Natural killer cell treated with Interleukin-12 subunit alpha and Interleukin-12 subunit beta and Interleukin-15 and Interleukin-18, amount 100 ng/mL, for 72 hours (primary cell): ENCODE measurements around the gene MAFF. TPM values are rescaled to one million over a fixed set of nuclear protein-coding genes. Genes with fewer than 3 reads are reported as not detected.

Experiments
- ATAC-seq, 2 donors: fragments of 150-1000 bp; cut with Tn5 transposase in 1 of 2; sonication (Bioruptor Pico), chemical (Tn5 transposase) in 1 of 2; 2 replicates each; pipeline ENCODE4 v1.10.0; 2021
- DNase-seq: peaks from one replicate; pipeline ENCODE4 v3.0.0; 2022; ENCODE audit warnings: low spot score
- H3K27ac Mint-ChIP-seq, 2 donors: 1 replicate in 1 of 2; 2 replicates in 1 of 2; pipeline ENCODE4 v1.8.0; 2022; ENCODE audit warnings: mixed read lengths in 2 of 2, mild to moderate bottlenecking in 1 of 2, moderate library complexity in 1 of 2
- H3K27me3 Mint-ChIP-seq, 2 donors: 1 replicate in 1 of 2; 2 replicates in 1 of 2; pipeline ENCODE4 v1.8.0; 2022; ENCODE audit warnings: mixed read lengths in 2 of 2
- H3K36me3 Mint-ChIP-seq: one replicate; pipeline ENCODE4 v1.8.0; 2022; ENCODE audit warnings: mixed read lengths
- H3K4me1 Mint-ChIP-seq, 2 donors: 1 replicate in 1 of 2; 2 replicates in 1 of 2; pipeline ENCODE4 v1.8.0; 2022; ENCODE audit warnings: low read depth in 2 of 2, mixed read lengths in 2 of 2, mild to moderate bottlenecking in 1 of 2
- H3K4me3 Mint-ChIP-seq: one replicate; pipeline ENCODE4 v1.8.0; 2022; ENCODE audit warnings: mixed read lengths
- H3K9me3 Mint-ChIP-seq: 2 replicates; pipeline ENCODE4 v1.8.0; 2022; ENCODE audit warnings: mixed read lengths
- total RNA-seq, 2 donors: library from RNA; stranded (reverse); gene quantifications; one replicate each; pipeline ENCODE4 v1.2.3, GENCODE V29; 2022

The MAFF gene
- total RNA-seq, 2 donors from 2014 or later = 19.7 to 43.0 TPM

DNA sequence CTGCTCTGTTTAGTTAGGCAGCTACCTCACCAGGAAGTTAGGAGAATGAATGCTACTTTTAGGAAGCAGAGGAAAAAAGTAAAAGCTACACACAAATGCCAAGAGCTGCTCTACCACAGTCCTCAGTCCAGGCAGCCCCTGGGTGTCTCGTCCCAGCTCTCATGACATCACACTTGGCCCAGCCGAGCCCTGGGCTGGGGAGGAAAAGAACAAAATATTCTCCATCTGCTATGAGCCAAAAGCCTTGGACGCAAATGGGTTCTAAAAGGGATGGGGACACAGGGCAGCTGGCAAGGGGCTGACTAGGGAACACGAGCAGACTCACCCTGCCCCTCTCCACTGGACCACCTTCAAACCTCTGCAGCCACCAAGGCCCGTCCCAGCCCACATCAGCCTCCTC is 44.9 kb downstream of the MAFF start:
- no peak overlapping the region for H3K27ac Mint-ChIP-seq
- peaks cover 5 to 22% of the 10 kb centered on the region in 2 donors for H3K4me1 Mint-ChIP-seq
- no peak for ATAC-seq
- no peaks in the 10 kb centered on the region for H3K36me3 Mint-ChIP-seq
- DNase-seq = no peak
- no peak overlapping the region for H3K4me3 Mint-ChIP-seq
- H3K9me3 Mint-ChIP-seq = no peaks in the 10 kb centered on the region
- no peaks in the 10 kb centered on the region for H3K27me3 Mint-ChIP-seq

GRCh38 chr22:38247713-38248112 is 45.9 kb downstream of the MAFF start:
- H3K9me3 Mint-ChIP-seq = no peaks in the 10 kb centered on the region
- DNase-seq (no peak), ATAC-seq (no peak)
- H3K27me3 Mint-ChIP-seq = no peaks in the 10 kb centered on the region
- peaks cover 5 to 22% of the 10 kb centered on the region in 2 donors for H3K4me1 Mint-ChIP-seq
- H3K27ac Mint-ChIP-seq = no peak overlapping the region
- no peak overlapping the region for H3K4me3 Mint-ChIP-seq
- H3K36me3 Mint-ChIP-seq = no peaks in the 10 kb centered on the region

DNA sequence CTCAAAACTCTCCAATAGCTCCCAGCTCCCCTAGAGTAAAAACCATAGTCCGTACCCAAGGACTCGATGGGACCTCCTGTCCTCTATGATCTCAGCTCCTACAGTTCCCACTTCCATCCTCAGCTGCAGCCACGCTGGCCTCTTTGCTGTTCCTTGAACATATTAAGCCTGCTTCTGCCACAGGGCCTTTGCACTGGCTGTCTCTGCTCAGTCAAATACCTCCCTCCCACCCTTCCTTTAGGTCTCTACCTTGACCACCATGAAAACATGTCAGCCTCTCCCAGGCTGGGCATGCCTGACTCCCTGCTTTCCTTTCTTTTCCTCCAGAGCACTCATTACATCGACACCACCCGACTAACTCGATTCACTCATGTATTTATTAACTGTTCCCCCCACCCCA is 46.5 kb downstream of the MAFF start:
- ATAC-seq (no peak), DNase-seq (no peak)
- H3K36me3 Mint-ChIP-seq = no peaks in the 10 kb centered on the region
- H3K27ac Mint-ChIP-seq = no peak overlapping the region
- peaks cover 5 to 22% of the 10 kb centered on the region in 2 donors for H3K4me1 Mint-ChIP-seq
- H3K27me3 Mint-ChIP-seq = no peaks in the 10 kb centered on the region
- no peaks in the 10 kb centered on the region for H3K9me3 Mint-ChIP-seq
- no peak overlapping the region for H3K4me3 Mint-ChIP-seq

DNA sequence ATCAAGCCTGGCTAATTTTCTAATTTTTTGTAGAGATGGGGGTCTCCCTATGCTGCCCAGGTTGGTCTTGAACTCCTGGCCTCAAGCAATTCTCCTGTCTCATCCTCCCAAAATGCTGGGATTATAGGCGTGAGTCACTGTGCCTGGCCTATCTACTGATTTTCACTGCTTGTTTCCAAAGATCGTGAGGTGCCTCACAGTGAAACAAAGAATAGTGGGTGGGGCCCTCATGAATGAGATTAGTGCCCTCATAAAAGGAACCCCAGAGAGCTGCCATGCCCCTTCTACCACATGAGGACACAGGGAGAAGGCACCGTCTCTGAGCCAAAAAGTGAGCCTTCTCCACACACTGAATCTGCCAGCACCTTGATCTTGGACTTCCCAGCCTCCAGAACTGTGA is 47.5 kb downstream of the MAFF start:
- DNase-seq = no peak

DNA sequence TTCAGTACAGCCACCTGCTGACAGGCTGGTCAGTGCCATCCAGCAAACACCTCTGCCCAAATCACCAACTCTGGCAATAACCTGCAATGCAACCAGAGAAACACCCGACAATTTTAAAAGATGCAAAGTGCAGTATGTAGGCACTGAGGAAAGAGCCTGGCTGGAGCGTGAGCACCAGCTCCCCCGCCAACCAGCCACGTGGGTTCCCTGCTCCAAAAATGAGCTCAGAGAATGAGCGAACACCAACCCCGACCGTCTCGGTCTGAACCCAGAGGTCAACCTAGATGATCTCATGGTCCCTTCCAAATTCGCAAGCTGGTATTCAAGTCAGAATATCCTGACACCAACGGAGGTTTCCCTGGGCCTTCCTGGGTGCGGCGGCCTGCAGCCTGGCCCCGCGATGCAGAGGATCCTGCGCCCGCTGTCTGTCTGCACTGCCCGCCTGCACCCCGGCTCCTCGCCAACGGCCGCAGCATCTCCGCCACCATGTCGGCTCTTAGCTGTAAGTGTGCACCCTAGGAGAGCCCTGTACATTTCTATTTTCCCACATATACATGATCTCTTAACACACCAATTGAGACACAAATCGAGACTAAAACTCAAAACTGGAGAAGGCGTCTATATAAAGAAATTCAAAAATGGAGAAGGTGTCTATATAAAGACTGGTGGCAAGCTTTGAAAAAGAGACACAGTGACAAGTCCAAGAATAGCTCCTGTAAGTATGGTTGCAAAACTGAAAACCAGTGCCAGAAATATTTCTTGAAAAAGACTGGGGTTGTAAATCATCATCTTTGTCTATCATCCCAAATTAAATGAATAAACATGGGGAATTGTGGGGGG is 48.2 kb downstream of the MAFF start:
- Mint-ChIP-seq H3K4me1 (peaks cover 5 to 18% of the 10 kb centered on the region in 2 donors), H3K9me3 (no peaks in the 10 kb centered on the region), H3K4me3 (no peak overlapping the region), H3K27ac (no peak overlapping the region), H3K27me3 (no peaks in the 10 kb centered on the region), H3K36me3 (no peaks in the 10 kb centered on the region)
- DNase-seq (no peak), ATAC-seq (no peak)

More for the DNA sequence above, 47.5 kb downstream of the MAFF start:
- H3K4me1 Mint-ChIP-seq = peaks cover 5 to 18% of the 10 kb centered on the region in 2 donors
- no peak overlapping the region for H3K27ac Mint-ChIP-seq
- no peaks in the 10 kb centered on the region for H3K36me3 Mint-ChIP-seq
- no peak overlapping the region for H3K4me3 Mint-ChIP-seq
- no peaks in the 10 kb centered on the region for H3K27me3 Mint-ChIP-seq
- H3K9me3 Mint-ChIP-seq = no peaks in the 10 kb centered on the region
- ATAC-seq = no peak

- H3K27me3 Mint-ChIP-seq = no peaks in the 10 kb centered on the region
- no peak for DNase-seq
- H3K36me3 Mint-ChIP-seq = no peaks in the 10 kb centered on the region
- no peak overlapping the region for H3K4me3 Mint-ChIP-seq
- no peak for ATAC-seq
- no peaks in the 10 kb centered on the region for H3K9me3 Mint-ChIP-seq
- H3K4me1 Mint-ChIP-seq = peaks cover 10 to 22% of the 10 kb centered on the region in 2 donors
- H3K27ac Mint-ChIP-seq = no peak overlapping the region
Measured at GRCh38 chr22:38250643-38251340, 49.0 kb downstream of the MAFF start.

GRCh38 chr22:38251341-38251692 is 49.5 kb downstream of the MAFF start:
- Mint-ChIP-seq H3K27me3 (no peaks in the 10 kb centered on the region), H3K9me3 (no peaks in the 10 kb centered on the region), H3K27ac (no peak overlapping the region), H3K36me3 (no peaks in the 10 kb centered on the region), H3K4me1 (peaks cover 11 to 23% of the 10 kb centered on the region in 2 donors), H3K4me3 (no peak overlapping the region)
- no peak for ATAC-seq
- DNase-seq = no peak

DNA sequence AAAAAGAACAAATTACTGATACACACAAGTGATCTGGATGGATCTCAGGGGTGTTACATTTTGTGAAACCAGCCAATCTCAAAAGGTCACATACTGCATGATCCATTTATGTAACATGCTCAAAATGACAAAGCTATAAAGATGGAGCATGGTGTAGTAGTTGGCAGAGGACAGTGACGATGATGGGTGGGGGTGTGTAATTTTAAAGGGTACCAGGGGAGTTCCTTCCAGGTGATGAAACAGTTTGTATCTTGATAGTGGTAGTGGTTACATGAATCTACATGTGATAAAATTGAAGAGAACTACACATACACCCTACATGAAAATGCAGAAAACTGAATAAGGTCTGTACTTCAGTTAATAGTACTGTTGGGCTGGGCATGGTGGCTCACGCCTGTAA is 53.9 kb downstream of the MAFF start:
- no peaks in the 10 kb centered on the region for H3K9me3 Mint-ChIP-seq
- DNase-seq = no peak
- ATAC-seq = no peak
- H3K27me3 Mint-ChIP-seq = no peaks in the 10 kb centered on the region
- H3K4me3 Mint-ChIP-seq = no peak overlapping the region
- no peak overlapping the region for H3K27ac Mint-ChIP-seq
- H3K4me1 Mint-ChIP-seq = peaks cover 18 to 21% of the 10 kb centered on the region in 2 donors
- no peaks in the 10 kb centered on the region for H3K36me3 Mint-ChIP-seq

DNA sequence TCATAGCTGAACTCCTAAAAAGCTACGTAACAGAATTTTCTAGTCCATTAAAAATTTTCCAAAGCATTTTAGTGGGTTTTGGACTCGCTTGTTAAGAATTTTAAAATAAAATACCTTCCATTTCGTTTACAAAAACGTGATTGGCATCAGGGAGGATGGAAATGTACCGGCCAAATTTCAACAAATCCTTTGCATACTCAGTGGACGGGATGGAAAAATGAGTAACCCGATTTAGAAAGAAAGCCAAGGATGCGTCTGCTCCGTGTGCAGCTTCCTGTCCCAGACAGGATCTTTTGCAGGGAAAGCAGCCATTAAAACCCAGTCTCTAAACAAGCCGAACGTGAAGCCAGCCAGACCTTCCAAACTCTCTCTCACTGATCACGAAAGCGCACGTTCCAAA is 55.4 kb downstream of the MAFF start:
- peaks cover 28 to 32% of the 10 kb centered on the region in 2 donors for H3K4me1 Mint-ChIP-seq
- H3K27me3 Mint-ChIP-seq = no peaks in the 10 kb centered on the region
- H3K4me3 Mint-ChIP-seq = no peak overlapping the region
- DNase-seq = no peak
- no peak overlapping the region for H3K27ac Mint-ChIP-seq
- no peak for ATAC-seq
- H3K36me3 Mint-ChIP-seq = no peaks in the 10 kb centered on the region
- no peaks in the 10 kb centered on the region for H3K9me3 Mint-ChIP-seq

GRCh38 chr22:38257650-38258250 is 56.0 kb downstream of the MAFF start:
- ATAC-seq = no peak
- Mint-ChIP-seq H3K9me3 (no peaks in the 10 kb centered on the region), H3K4me3 (no peak overlapping the region), H3K4me1 (peaks cover 32 to 35% of the 10 kb centered on the region in 2 donors), H3K36me3 (no peaks in the 10 kb centered on the region), H3K27me3 (no peaks in the 10 kb centered on the region), H3K27ac (no peak overlapping the region)
- no peak for DNase-seq

DNA sequence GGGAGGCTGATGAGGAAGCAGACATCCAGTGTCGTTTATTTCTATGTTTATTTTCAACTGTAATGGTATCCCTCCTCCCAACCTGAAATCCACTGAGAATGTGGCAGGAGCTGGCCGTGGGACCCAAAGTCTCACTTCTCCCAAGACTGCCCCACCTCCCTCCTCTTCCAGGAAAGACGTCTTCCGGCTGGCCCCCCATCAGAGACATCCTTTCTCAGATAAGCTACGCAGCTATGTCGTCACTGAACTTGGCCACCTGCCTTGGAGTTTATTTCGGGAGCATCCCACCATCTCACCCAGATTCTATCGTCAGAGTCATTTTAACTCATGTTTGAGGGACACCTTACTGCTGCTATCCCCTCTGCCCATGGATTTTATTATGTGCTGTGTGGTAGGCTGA is 57.1 kb downstream of the MAFF start:
- no peaks in the 10 kb centered on the region for H3K9me3 Mint-ChIP-seq
- peak overlapping the region in 1 of 2 donors; percentile 7 for H3K27ac Mint-ChIP-seq
- ATAC-seq (no peak), DNase-seq (no peak)
- H3K4me1 Mint-ChIP-seq = peaks cover 39 to 40% of the 10 kb centered on the region in 2 donors
- no peaks in the 10 kb centered on the region for H3K27me3 Mint-ChIP-seq
- H3K4me3 Mint-ChIP-seq = peak overlapping the region; percentile 43
- H3K36me3 Mint-ChIP-seq = no peaks in the 10 kb centered on the region

DNA sequence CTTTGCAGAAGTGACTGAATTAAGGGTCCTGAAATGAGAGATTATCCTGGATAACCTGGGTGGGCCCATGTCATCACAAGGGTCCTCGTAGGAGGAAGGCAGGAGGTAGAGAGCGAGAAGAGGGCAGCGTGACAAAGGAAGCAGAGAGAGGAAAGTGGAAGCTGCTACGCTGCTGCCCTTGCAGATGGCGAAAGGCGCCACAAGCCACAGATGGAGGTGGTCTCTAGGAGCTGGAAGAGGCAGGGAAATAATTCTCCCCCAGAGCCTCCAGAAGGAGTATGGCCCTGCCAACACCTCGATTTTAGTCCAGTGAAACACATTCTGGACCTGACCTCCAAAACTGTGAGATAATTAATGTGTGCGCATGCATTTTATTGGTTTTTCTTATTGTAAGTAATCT is 57.6 kb downstream of the MAFF start:
- no peak for DNase-seq
- Mint-ChIP-seq H3K4me1 (peaks cover 39 to 42% of the 10 kb centered on the region in 2 donors), H3K9me3 (no peaks in the 10 kb centered on the region), H3K27ac (peak overlapping the region in 1 of 2 donors; percentile 7), H3K36me3 (no peaks in the 10 kb centered on the region), H3K27me3 (no peaks in the 10 kb centered on the region), H3K4me3 (peak overlapping the region; percentile 43)
- no peak for ATAC-seq

- H3K27me3 Mint-ChIP-seq = no peaks in the 10 kb centered on the region
- peak overlapping the region; percentile 39 for H3K4me3 Mint-ChIP-seq
- peak overlapping the region; percentile 63 to 80 for H3K27ac Mint-ChIP-seq
- no peak for ATAC-seq
- H3K36me3 Mint-ChIP-seq = no peaks in the 10 kb centered on the region
- DNase-seq = no peak
- H3K4me1 Mint-ChIP-seq = peaks cover 41 to 43% of the 10 kb centered on the region in 2 donors
- H3K9me3 Mint-ChIP-seq = no peaks in the 10 kb centered on the region
Measured at GRCh38 chr22:38260761-38261681, 59.2 kb downstream of the MAFF start.
